GDM1 (cell line): Measurements from ENCODE around the gene GRIA4.

Experiments
- DNase-seq: peaks from one replicate; lab custom pipeline; 2025; lab: John Stamatoyannopoulos, UW

GRIA4 gene

DNA sequence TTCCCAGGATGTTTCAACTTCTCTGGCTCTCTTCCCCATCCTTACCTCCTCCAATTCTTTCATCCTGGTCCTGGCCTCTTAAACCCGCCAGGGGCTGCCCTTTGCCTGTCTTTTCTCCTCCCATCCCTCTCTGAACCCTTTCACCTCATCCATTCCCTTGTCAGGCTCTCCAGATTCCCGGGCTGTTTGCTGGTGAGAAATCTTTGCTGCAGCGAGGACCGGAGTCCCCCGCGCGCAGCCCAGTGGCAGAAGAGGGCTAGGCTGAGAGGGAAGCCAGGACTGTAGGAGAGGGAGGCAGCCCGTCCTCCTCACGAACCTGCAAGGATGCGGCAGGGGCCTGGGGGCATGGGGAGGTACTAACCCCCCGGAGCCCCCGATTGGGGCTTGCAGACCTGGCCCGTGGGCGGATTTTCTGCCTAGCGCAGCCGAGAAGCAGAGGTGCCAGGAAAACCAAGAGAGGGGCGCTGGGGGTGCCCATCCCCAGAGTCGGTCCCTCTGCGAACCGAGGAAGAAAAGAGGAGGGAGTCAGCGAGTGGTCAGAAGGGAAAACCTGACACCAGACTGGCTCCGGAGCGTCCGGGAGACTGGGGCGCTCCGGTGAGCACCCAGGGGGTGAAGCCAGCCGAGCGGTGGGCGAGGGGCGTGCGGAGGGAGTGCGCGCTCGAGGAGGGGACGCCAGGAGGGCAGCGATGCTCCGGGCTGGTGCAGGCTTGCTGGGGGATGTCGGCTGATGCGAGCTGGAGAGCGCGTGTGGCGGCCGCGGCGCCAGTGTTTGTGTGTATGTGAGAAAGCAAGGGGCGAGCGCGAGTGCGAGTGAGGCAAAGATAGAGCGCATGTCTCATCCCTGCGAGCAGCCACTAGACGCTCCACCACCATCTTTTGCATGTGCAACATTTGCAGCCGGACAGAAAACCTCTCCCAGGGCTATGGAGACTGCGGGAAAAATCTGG lies at the start of gene GRIA4:
Gene GRIA4 (plus strand): TSS at position 242 of the 950 bp plus-strand sequence. CDS start 925 bp downstream, outside the sequence.
- no peak for DNase-seq

- no peak for DNase-seq
These were observed 36.8 kb upstream of the GRIA4 start for GRCh38 chr11:105573091-105573490.

DNA sequence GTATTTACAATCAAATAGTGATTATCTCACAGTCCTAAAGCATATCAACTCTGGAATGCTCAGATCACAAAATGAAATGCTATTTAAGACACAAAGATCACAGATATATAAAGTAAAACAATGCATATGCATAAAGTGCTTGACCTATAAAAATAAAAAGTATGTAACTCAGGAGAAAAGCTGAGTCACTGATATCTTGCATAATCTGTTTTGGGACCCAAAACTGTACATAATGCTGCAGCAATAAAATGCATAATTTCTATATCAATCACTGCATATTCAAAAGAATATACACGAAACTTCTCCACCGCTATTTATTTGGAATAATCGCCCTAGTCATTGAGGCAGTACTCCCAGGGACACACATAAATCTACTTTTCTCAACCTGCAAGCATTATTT lies 34.9 kb upstream of the GRIA4 start:
- DNase-seq = no peak

- DNase-seq = no peak
These were observed 32.2 kb upstream of the GRIA4 start for GRCh38 chr11:105577641-105578040.

DNA sequence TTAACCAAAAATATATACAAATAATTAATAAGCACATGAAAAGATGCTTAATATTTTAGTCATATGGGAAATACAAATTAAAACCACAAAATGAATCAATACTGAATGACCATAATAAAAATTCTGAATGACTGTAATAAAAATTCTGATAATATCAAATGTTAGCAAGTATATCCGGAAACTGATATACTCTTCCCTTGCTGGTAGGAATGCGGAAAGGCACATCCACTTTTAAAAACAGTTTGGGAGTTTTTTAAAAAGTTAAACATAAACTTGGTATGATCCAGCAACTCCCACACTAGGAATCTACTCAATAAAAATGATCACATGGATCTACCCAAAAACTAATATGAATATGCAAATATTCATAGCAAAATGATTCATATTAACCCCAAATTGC lies 30.8 kb upstream of the GRIA4 start:
- DNase-seq = no peak

- no peak for DNase-seq
These were observed 27.4 kb upstream of the GRIA4 start for GRCh38 chr11:105582497-105582896.

DNA sequence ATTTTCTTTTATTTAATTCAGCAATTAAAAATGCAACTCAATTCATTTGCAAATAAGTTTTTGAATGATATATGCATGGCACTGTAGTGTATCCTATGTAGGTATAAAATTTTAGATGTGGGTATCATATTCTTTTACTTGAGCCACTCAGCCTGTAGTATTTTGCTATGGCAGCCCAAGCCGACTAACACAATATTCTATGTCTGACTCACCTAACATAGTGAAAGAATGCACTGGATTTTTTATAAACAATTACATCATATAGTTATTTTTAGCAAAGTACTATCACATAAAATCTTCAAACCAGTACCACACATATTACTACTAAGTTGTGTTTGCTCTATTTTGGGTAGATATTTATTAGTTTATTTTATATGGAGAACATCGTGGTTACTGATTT lies 21.9 kb upstream of the GRIA4 start:
- DNase-seq = no peak

GRCh38 chr11:105589346-105589745 lies 20.5 kb upstream of the GRIA4 start:
- no peak for DNase-seq

GRCh38 chr11:105592035-105592434 lies 17.8 kb upstream of the GRIA4 start:
- no peak for DNase-seq

DNA sequence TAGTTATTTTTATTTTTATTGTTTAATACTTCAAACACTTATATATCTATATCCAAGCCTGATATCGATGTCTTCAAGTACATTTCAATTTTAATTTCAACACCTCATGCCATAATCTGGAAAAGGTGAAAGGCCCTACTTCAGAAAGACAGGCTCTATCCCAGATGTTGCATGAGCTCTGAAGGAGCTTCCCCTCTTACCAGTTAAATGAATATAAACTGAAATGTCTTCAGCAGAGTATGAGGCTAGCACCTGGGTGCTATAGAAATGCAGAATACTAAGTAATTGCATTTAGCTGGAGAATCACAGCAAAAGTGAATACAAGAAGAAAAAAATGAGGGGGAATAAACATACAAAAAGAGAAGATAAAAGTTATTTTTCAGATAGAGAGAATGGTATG lies 11.5 kb upstream of the GRIA4 start:
- DNase-seq = no peak

DNA sequence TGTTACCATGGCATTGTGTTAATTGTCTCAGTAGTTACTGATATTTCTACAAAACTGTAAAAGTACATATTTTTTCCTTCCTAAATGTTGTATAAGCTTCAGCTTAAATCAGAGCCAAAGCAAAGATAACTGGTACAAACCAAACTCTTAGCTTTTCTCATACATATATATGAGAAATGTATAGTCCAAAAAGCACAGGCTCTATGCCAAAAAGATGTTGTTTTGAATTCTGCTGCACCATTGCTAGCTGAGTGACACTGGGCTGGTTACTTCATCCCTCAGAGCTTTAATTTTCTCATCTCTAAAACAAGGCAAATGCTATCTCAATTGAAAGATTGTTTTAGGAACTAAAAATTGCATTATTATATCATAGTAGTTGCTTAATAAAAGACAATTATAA lies 6.7 kb upstream of the GRIA4 start:
- DNase-seq = no peak

DNA sequence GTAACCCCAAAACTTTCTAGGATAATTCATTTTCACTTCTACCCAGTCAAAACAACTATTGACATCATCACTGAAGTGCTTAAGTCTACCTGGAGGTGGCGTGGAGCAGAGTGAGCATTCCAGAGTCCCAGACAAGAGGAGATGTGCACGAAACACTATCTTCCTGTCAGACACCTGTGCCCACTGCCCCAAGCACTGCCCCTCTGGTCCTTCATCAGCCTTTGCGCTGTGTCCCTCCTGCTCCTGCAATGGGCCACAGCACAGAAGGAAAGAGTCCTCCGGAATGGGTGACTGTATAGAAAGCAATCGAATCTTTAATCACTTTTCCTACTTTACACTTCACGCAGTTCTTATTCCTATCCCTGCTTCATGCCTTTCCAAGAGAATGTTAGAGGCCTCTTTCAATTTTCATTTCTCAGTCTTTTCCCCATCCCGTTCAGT lies 512 bp upstream of the GRIA4 start:
- no peak for DNase-seq

DNA sequence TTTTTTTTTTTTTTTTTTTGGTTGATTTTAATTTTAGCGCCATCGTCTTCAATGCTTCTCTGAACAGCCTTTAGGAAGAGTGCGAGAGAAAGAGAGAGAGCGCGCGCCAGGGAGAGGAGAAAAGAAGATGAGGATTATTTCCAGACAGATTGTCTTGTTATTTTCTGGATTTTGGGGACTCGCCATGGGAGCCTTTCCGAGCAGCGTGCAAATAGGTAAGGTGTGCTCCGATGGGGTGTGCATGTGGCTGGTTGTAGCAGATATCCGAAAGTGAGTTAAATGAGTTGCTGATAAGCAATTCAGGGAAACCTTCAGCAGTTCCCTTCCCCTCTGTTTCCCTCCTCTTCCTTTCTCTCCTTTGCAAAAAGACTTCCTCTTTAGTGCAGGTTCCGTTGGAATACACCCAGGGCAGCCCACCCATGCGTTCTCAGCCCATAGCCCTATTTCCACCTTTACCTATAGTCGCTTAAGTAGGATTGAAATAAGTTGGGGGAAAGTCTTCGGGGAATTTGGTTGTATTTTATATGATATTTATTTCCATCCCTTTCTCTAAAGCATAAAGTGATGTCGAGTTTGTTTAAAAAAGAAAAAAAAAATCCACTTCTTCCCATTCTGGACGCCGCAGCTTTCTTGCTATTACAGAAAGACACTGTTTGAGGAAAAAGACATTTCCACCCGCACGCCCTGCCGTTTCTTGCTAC lies 1.1 kb downstream of the GRIA4 start:
- no peak for DNase-seq

- DNase-seq = no peak
These were observed 1.9 kb downstream of the GRIA4 start for GRCh38 chr11:105611572-105612441.

- no peak for DNase-seq
These were observed 2.9 kb downstream of the GRIA4 start for GRCh38 chr11:105612771-105613170.

GRCh38 chr11:105613183-105613582 lies 3.3 kb downstream of the GRIA4 start:
- no peak for DNase-seq

- DNase-seq = no peak
These were observed 8.6 kb downstream of the GRIA4 start for GRCh38 chr11:105618343-105618955.

- DNase-seq = no peak
These were observed 9.7 kb downstream of the GRIA4 start for GRCh38 chr11:105619556-105619955.

GRCh38 chr11:105622016-105622415 lies 12.1 kb downstream of the GRIA4 start:
- DNase-seq = no peak

GRCh38 chr11:105632316-105632715 lies 22.4 kb downstream of the GRIA4 start:
- DNase-seq = no peak

DNA sequence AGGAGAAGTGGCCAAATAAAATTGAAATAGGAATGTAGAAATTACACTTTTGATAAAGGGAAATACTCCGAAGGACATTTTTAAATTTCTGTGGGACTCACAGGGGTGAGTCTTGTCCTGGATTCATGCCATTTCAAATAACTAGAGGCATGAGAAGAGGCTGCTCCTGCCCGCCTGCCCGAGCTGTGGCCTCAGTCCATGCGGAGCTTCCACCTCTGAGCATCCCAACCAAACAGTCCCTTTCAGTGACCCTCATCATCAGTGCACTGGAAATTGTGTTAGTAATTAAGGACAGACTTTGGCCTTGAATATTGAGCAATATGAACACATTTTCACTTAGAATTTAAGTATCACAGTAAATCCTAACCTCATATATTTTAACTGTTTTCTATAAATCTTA lies 25.6 kb downstream of the GRIA4 start:
- DNase-seq = no peak

DNA sequence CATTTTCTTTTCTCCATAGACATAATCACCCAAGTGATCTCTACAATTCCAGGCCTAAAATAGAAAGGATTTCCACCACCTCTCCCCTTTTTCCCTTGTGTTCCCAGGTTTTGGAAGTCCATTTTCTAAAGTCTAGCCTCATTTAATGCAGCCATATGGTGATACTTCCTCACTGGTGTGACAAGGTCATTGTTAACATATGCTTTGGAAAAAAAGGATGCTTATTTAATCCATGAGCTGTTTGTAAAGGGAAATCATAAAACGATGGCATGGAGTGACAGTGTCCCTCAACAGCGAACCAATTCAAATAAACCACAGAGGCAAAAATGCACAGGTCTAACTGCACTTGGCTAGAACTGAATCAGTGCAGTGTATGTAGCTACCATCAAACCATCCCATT lies 26.6 kb downstream of the GRIA4 start:
- DNase-seq = no peak
